Endodermal cell (in vitro differentiated cells): Measurements from ENCODE around the gene S1PR2. TPM values are rescaled to one million over a fixed set of nuclear protein-coding genes. Genes with fewer than 3 reads are reported as not detected.

Experiments
- DNase-seq: peaks from one replicate; pipeline ENCODE4 v3.0.0-alpha.2; 2017
- H3K27ac ChIP-seq: 2 replicates; pipeline ENCODE4 v1.5.1; 2013; ENCODE audit warnings: mild to moderate bottlenecking, low read depth, low read length, moderate library complexity
- H3K27me3 ChIP-seq: 2 replicates; pipeline ENCODE4 v1.6.1; 2013; ENCODE audit warnings: mild to moderate bottlenecking, low read length, moderate library complexity; ENCODE audit not compliant: insufficient read depth, control insufficient read depth, poor library complexity, severe bottlenecking
- H3K36me3 ChIP-seq: 2 replicates; pipeline ENCODE4 v1.7.0; 2013; ENCODE audit warnings: mild to moderate bottlenecking, low read length, moderate library complexity; ENCODE audit not compliant: control insufficient read depth, insufficient read depth
- H3K4me1 ChIP-seq: one replicate; pipeline ENCODE4 v1.7.0; 2013; ENCODE audit warnings: low read length; ENCODE audit not compliant: control insufficient read depth, insufficient read depth
- H3K4me3 ChIP-seq: 2 replicates; pipeline ENCODE4 v1.5.1; 2013; ENCODE audit warnings: mild to moderate bottlenecking, low read length, moderate library complexity
- H3K9ac ChIP-seq: 2 replicates; pipeline ENCODE4 v1.6.1; 2013; ENCODE audit warnings: mild to moderate bottlenecking, low read length, moderate library complexity; ENCODE audit not compliant: poor library complexity, severe bottlenecking; ENCODE audit errors: extremely low read depth
- H3K9me3 ChIP-seq: 2 replicates; pipeline ENCODE4 v1.6.1; 2013; ENCODE audit warnings: mild to moderate bottlenecking, low read length, moderate library complexity; ENCODE audit not compliant: control insufficient read depth
- H3K27ac Mint-ChIP-seq: 2 replicates; pipeline ENCODE4 v1.8.0; 2020; ENCODE audit warnings: mixed read lengths
- H3K27me3 Mint-ChIP-seq: 2 replicates; pipeline ENCODE4 v1.8.0; 2021; ENCODE audit warnings: mild to moderate bottlenecking, mixed read lengths; ENCODE audit not compliant: insufficient read depth
- H3K36me3 Mint-ChIP-seq: 2 replicates; pipeline ENCODE4 v1.8.0; 2020; ENCODE audit warnings: low read depth, mixed read lengths
- H3K4me1 Mint-ChIP-seq: 2 replicates; pipeline ENCODE4 v1.8.0; 2020; ENCODE audit warnings: mixed read lengths
- H3K4me3 Mint-ChIP-seq: 2 replicates; pipeline ENCODE4 v1.8.0; 2020; ENCODE audit warnings: mild to moderate bottlenecking, moderate library complexity, mixed read lengths
- H3K9me3 Mint-ChIP-seq: 2 replicates; pipeline ENCODE4 v1.8.0; 2020; ENCODE audit warnings: mild to moderate bottlenecking, mixed read lengths
- CTCF ChIP-seq: fragments of 200-600 bp; sonication (generic); conservative IDR thresholded peaks from 2 replicates; pipeline ENCODE4 v1.5.0; 2021; ENCODE audit warnings: antibody characterized with exemption, mild to moderate bottlenecking
- WGBS, 2 experiments: methylation state at CpG; one replicate each; pipeline versions ENCODE4 v1.1.5 to v1.1.7; 2013; ENCODE audit warnings: missing lambda C conversion rate in 2 of 2, mixed read lengths in 1 of 2; ENCODE audit not compliant: insufficient coverage in 1 of 2, insufficient read length in 1 of 2; 5-methylcytosine and 5-hydroxymethylcytosine counted together
- total RNA-seq, 2 donors: library from RNA; stranded (reverse); fragmentation: NEBNext Ultra II Directional in 1 of 2; extraction: Animal tissue kit (Norgen Biotek cat#: 25700) in 1 of 2; gene quantifications; 2 replicates in 1 of 2; 3 replicates in 1 of 2; pipeline ENCODE4 v1.2.1, GENCODE V29; 2021

The S1PR2 gene
- total RNA-seq, 2 donors from 2014 or later: 11.0 to 16.4 TPM

DNA sequence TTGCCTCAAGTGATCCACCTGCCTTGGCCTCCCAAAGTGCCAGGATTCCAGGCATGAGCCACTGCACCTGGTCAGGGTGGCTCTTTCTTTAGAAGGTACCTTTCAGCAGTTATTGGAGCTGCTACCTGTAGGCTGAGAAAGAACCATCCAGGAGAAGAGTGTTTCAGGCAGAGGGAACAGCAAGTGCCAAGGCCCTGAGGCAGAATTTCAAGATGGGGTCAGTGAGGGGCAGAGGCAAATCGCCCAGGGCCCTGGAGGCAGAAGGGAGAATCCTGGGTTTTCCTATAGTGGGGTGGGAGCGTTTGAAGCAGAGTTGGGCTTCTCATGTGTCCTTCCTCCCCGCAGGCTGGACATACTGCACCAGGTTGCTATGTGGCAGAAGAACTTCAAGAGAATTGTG lies 23.1 kb upstream of the S1PR2 start:
- Mint-ChIP-seq H3K27ac (no peak overlapping the region), H3K27me3 (no peaks in the 10 kb centered on the region), H3K36me3 (peaks cover 45% of the 10 kb centered on the region), H3K9me3 (no peaks in the 10 kb centered on the region), H3K4me3 (no peak overlapping the region), H3K4me1 (peaks cover 5% of the 10 kb centered on the region)
- H3K4me3 ChIP-seq: no peak overlapping the region
- H3K4me1 ChIP-seq: no peaks in the 10 kb centered on the region
- no peak for TF ChIP-seq CTCF
- no peak overlapping the region for H3K27ac ChIP-seq
- no peaks in the 10 kb centered on the region for H3K27me3 ChIP-seq
- no peak overlapping the region for H3K9ac ChIP-seq
- peaks cover 37% of the 10 kb centered on the region for H3K36me3 ChIP-seq
- DNase-seq: peak; percentile 24
- no peaks in the 10 kb centered on the region for H3K9me3 ChIP-seq
- 94 to 100% methylated on average over 3 of the region's 3 CpGs for WGBS, 2 experiments

DNA sequence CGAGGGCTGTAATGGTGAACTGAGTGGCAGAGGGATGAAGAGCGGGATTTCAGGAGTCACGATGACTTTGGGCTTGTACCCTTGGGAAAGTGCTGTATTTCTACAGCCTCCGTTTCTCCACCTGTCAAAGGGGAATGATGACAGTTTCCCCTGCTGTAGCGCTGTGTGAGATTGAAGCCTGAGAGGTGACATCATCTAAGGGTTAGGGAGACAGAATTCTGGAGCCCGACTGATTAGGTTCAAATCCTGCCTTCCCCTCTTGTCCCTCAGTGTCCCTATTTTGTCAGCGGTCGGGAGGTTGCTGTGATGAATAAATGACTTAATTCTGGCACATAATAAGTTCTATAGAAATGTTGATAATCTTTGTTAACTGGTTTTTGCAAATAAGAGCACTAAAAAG lies 21.6 kb upstream of the S1PR2 start:
- H3K36me3 Mint-ChIP-seq: peaks cover 33% of the 10 kb centered on the region
- H3K27me3 Mint-ChIP-seq: no peaks in the 10 kb centered on the region
- H3K9me3 ChIP-seq: no peaks in the 10 kb centered on the region
- H3K9ac ChIP-seq: peak overlapping the region; percentile 83
- peak overlapping the region; percentile 95 for H3K4me3 Mint-ChIP-seq
- no peak overlapping the region for H3K27ac ChIP-seq
- no peaks in the 10 kb centered on the region for H3K9me3 Mint-ChIP-seq
- H3K4me3 ChIP-seq: peak overlapping the region; percentile 96
- TF ChIP-seq CTCF: no peak
- peaks cover 5% of the 10 kb centered on the region for H3K4me1 Mint-ChIP-seq
- peak overlapping the region; percentile 99 for H3K27ac Mint-ChIP-seq
- H3K36me3 ChIP-seq: peaks cover 27% of the 10 kb centered on the region
- no peaks in the 10 kb centered on the region for H3K27me3 ChIP-seq
- 14 to 17% methylated on average over 5 to 6 of the region's 8 CpGs for WGBS, 2 experiments
- no peak for DNase-seq
- no peaks in the 10 kb centered on the region for H3K4me1 ChIP-seq

- H3K36me3 Mint-ChIP-seq: peaks cover 26% of the 10 kb centered on the region
- H3K27me3 Mint-ChIP-seq: no peaks in the 10 kb centered on the region
- H3K27me3 ChIP-seq: no peaks in the 10 kb centered on the region
- no peaks in the 10 kb centered on the region for H3K9me3 Mint-ChIP-seq
- peaks cover 23% of the 10 kb centered on the region for H3K36me3 ChIP-seq
- H3K4me3 Mint-ChIP-seq: peak within 1 kb of the TSS; percentile 95
- H3K4me1 ChIP-seq: no peaks in the 10 kb centered on the region
- peak within 1 kb of the TSS; percentile 96 for H3K4me3 ChIP-seq
- peak within 1 kb of the TSS; percentile 99 for H3K27ac Mint-ChIP-seq
- peak within 1 kb of the TSS; percentile 83 for H3K9ac ChIP-seq
- peak within 1 kb of the TSS; percentile 76 for H3K27ac ChIP-seq
- WGBS, 2 experiments: 1 to 2% methylated on average over 50 to 77 of the region's 77 CpGs
- peaks cover 5% of the 10 kb centered on the region for H3K4me1 Mint-ChIP-seq
- no peaks in the 10 kb centered on the region for H3K9me3 ChIP-seq
- TF ChIP-seq CTCF: peak; percentile 38
- peak; percentile 98 for DNase-seq
Observed at GRCh38 chr19:10251792-10252694, 20.9 kb upstream of the S1PR2 start, which contains the start of gene MRPL4. TSS of gene MRPL4 (plus strand) at chr19:10252214. CDS start at chr19:10252254, 40 bp downstream.
